Epidermal melanocyte (primary cell): ENCODE data around the gene MTCL3.

Experiments
- DNase-seq: peaks from one replicate; pipeline ENCODE4 v3.0.0; 2011; ENCODE audit warnings: low spot score; ENCODE audit not compliant: insufficient read length

Gene MTCL3

GRCh38 chr6:127515234-127515793, 3.8 kb downstream of the MTCL3 start:
- no peak for DNase-seq

DNA sequence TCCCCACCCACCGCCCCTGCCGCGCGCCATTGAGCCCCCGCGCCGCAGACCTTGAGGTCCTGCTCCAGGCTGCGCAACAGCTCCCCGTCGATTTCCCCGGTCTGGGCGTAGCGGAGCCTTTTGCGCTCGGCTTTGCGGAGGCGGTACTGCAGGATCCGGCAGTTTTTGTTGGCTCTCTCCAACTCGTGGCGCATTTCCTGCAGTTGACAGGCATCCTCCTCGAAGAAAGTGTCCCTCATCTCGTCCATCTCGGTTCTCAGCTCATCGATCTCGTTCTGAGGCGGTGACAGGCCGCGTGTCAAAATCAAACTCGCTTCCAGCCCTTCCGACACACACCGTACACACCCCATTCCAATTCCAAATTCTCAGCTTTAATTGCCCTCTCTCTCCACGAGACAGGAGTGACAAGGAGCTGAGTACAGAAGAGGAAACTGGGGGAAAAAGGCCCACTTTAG, 4.3 kb downstream of the MTCL3 start:
- DNase-seq = no peak

GRCh38 chr6:127514179-127514772, 4.9 kb downstream of the MTCL3 start:
- DNase-seq = no peak

- no peak for DNase-seq
Measured at GRCh38 chr6:127513425-127513824, 5.7 kb downstream of the MTCL3 start.

DNA sequence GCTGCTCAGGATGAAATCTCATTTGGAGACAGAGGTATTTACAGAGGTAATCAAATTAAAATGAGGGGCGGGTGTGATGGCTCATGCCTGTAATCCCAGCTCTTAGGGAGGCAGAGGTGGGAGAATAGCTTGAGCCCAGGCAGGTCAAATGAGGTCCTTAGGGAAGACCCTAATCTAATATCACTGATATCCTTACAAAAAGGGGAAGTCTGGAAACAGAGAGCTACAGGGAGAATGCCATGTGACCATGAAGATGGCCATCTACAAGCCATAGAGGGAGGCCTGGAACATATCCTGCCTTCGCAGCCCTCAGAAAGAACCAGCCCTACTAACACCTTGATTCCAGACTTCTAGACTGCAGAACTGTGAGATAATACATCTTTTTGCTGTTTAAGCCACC, 8.3 kb downstream of the MTCL3 start:
- no peak for DNase-seq

GRCh38 chr6:127506894-127507293, 12.2 kb downstream of the MTCL3 start:
- no peak for DNase-seq

DNA sequence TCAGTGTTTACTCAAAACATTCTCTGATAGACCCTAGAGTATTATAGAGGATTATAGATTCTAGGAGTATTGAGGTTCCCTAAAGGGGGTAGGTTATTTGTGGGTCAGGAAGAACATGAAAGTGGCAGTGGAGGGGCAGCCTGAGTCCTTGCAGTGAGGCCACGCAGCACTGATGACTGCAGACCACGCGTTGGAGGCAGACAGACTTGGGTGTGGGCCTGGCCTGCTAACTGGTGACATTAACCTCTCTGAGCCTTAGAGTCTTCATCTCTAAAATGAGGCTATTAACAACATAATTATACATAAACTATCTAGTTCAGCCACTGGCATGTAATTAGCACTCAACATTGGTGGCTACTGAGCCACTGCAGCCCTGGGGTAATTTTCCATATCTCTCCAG, 16.1 kb downstream of the MTCL3 start:
- no peak for DNase-seq

GRCh38 chr6:127497410-127497809, 21.7 kb downstream of the MTCL3 start:
- DNase-seq = no peak

GRCh38 chr6:127496471-127496870, 22.7 kb downstream of the MTCL3 start:
- no peak for DNase-seq

DNA sequence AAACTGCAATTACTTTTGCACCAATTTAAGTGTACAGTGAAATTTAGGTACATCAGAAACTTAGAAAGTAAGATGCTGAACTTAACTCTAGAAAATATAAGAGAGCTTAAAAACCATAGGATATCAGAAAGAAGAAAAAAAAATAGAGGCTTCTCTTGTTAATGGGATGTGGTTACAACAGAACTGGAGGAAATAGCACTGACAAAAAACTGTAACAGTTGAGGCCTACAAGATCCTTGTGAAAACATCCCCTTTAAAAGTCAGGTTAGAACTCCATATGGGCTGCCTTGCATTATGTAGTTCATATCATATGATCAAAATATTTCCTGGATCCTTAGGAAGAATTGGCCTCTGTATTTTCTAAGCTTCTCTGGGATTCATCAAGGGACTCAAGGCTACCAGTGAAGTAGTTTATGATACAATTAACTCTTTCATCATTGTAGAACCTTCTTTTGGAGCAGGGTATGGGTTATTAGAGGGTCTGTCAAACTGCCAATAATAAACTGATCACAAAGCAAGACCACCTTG, 24.8 kb downstream of the MTCL3 start:
- DNase-seq = no peak

- no peak for DNase-seq
Measured at GRCh38 chr6:127489248-127489647, 29.9 kb downstream of the MTCL3 start.

- no peak for DNase-seq
Measured at GRCh38 chr6:127486934-127487333, 32.2 kb downstream of the MTCL3 start.

- no peak for DNase-seq
Measured at GRCh38 chr6:127484212-127484863, 34.8 kb downstream of the MTCL3 start.

GRCh38 chr6:127483399-127484055, 35.6 kb downstream of the MTCL3 start:
- DNase-seq = no peak

DNA sequence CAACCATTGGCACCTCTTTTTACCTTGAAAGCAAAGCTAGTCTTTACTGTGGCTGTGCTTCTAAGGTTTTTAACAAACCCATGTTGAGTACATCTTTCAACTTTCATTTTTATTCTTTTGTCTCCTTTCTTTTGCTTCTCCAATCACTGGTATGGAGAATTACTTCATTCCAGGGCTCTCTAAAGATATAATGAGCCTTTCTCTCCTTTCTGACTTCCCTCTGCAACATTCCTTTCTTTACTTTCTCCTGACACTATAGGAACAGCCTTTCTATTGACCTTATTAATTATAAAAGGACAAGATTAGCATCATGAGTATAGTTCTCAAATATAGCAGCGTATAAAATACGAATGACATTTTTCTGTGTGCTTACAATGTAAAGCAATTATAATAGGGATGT, 36.8 kb downstream of the MTCL3 start:
- no peak for DNase-seq

DNA sequence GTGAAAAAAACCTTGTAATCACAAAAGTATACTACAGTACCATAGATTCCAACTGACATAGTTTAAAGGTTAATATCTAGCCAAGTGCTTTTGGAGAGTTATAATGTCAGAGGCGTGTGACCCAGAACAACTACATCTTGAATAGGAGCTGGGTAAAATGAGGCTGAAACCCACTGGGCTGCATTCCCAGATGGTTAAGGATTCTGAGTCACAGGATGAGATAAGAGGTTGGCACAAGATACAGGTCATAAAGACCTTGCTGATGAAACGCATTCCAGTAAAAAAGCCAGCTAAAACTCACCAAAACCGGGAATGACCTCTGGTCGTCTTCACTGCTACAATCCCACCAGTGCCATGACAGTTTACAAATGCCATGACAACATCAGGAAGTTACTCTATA, 37.5 kb downstream of the MTCL3 start:
- DNase-seq = no peak

DNA sequence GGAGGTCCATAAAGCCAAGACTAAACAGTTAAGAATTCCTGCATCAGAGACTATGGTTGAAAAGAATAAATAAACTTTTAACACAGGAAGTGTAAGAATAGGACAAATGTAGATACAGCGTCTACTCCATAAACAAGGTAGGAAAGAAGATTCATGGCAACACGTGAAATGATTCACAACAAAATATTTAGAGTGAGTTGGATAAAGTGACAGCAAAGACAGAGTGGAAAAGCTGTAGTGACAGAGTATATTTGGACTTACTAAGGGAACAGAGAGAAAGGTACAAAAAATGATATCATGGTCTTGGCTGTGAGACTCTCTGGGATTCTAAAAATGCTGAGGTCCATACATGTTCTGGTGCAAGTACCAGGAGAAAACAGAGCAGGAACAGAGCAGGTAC, 38.0 kb downstream of the MTCL3 start:
- DNase-seq = no peak

DNA sequence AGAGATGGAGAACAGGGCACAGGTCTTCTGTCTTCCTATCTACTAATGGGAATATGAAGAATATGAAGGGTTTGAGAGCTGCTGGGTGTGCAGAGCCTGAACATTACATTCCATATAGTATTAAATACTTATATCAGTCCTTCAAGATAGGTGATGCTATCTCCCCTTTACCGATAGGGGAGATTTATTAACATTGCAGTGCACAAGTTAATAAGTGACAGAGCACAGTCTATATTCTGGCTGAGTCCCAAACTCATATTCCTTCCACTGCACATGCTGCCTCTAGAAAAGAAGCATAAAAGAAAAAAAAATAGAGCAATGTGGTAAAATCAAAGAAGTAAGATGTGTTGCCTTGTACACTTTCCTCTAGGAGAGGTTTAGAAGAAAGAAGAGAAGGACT, 41.5 kb downstream of the MTCL3 start:
- DNase-seq = no peak

DNA sequence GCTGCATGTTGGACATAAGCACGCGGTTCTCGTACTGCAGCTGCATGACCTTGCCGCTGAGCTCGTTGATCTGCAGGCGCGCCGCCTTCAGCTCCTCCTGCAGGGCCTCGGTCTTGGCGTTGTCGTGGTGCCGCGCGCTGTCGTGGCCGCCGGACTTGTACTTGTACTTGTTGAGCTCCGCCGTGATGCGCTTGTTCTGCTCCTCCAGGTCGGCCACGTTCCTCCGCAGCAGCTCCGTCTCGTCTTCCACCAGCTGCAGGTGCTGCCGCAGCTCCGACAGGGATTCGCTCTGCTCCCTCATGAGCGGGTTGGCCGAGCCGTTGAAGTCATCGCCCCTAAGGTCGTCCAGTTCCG, 43.3 kb downstream of the MTCL3 start:
- no peak for DNase-seq

GRCh38 chr6:127475135-127475822, 43.9 kb downstream of the MTCL3 start:
- no peak for DNase-seq

GRCh38 chr6:127471379-127472255, 47.5 kb downstream of the MTCL3 start:
- DNase-seq = no peak
